ENCODE results near the gene PIEZO1.

- TF ChIP-seq CTCF (IDR thresholded peaks at IDR 0.05), result no peak
- no peak for TF ChIP-seq EZH2 (IDR thresholded peaks at IDR 0.05; ENCODE audit: borderline replicate concordance, insufficient read depth, low read depth, low read length, poor library complexity, severe bottlenecking)
These were observed 89.3 kb downstream of the PIEZO1 start for GRCh38 chr16:88695753-88696152.

Data from B cell (primary cell).